HEK293T (cell line): ENCODE results near the gene ATP5ME.

Experiments used
- ARNT ChIP-seq: fragments of 450-650 bp; IDR thresholded peaks from 2 replicates; pipeline ENCODE4 v1.6.1; 2017; ENCODE audit warnings: mild to moderate bottlenecking
- BHLHE40 ChIP-seq: fragments of 450-650 bp; IDR thresholded peaks from 2 replicates; pipeline ENCODE4 v1.6.1; 2016; ENCODE audit warnings: mild to moderate bottlenecking, moderate library complexity, borderline replicate concordance
- FOXK2 ChIP-seq: fragments of 450-650 bp; IDR thresholded peaks from 2 replicates; pipeline ENCODE4 v1.6.1; 2016; ENCODE audit warnings: mild to moderate bottlenecking
- SP1 ChIP-seq: fragments of 450-650 bp; IDR thresholded peaks from 2 replicates; pipeline ENCODE4 v1.6.1; 2017
- ZNF384 ChIP-seq: fragments of 450-650 bp; IDR thresholded peaks from 2 replicates; pipeline ENCODE4 v1.6.1; 2016

- TF ChIP-seq FOXK2, result no peak
- TF ChIP-seq BHLHE40, result no peak
- no peak for TF ChIP-seq ZNF384
- TF ChIP-seq SP1, result no peak
- TF ChIP-seq ARNT, result no peak
Observed at GRCh38 chr4:633406-633805, 40.7 kb downstream of the ATP5ME start.
